Kidney (tissue), 14 donors: ENCODE data around the gene DNAH3. TPM values are rescaled to one million over a fixed set of nuclear protein-coding genes. Genes with fewer than 3 reads are reported as not detected.

Experiments
- DNase-seq, 5 donors: peaks; one replicate each; pipeline ENCODE4 v3.0.0-alpha.2; 2013 to 2020
- FAIRE-seq: peaks from 2 replicates; lab custom pipeline; 2012; peaks lifted over from hg19 to GRCh38; lab: Jason Lieb, UNC
- H3K27ac ChIP-seq, 2 donors: one replicate each; pipeline ENCODE4 v1.7.0; 2013; ENCODE audit warnings: low read depth in 2 of 2, low read length in 2 of 2, inconsistent platforms in 1 of 2
- H3K27me3 ChIP-seq: one replicate; pipeline ENCODE4 v1.7.1; 2013; ENCODE audit warnings: low read length, inconsistent platforms; ENCODE audit not compliant: control insufficient read depth, insufficient read depth
- H3K36me3 ChIP-seq, 3 donors: one replicate each; pipeline versions ENCODE4 v1.7.0 to v1.7.1; 2013; ENCODE audit warnings: low read length in 3 of 3, control low read depth in 1 of 3, inconsistent platforms in 1 of 3; ENCODE audit not compliant: insufficient read depth in 3 of 3, control insufficient read depth in 2 of 3
- H3K4me1 ChIP-seq, 3 donors: one replicate each; pipeline versions ENCODE4 v1.7.0 to v1.7.1; 2013; ENCODE audit warnings: low read length in 3 of 3, inconsistent platforms in 1 of 3, low read depth in 1 of 3; ENCODE audit not compliant: control insufficient read depth in 2 of 3, insufficient read depth in 2 of 3
- H3K4me3 ChIP-seq, 3 donors: one replicate each; pipeline versions ENCODE4 v1.7.0 to v1.8.1; 2013; ENCODE audit warnings: low read length in 3 of 3, control low read depth in 1 of 3, inconsistent platforms in 1 of 3
- H3K9ac ChIP-seq, 3 donors: one replicate each; pipeline versions ENCODE4 v1.7.0 to v1.7.1; 2013; ENCODE audit warnings: low read length in 3 of 3, control low read depth in 1 of 3, inconsistent platforms in 1 of 3
- H3K9me3 ChIP-seq, 3 donors: one replicate each; pipeline versions ENCODE4 v1.7.0 to v1.7.1; 2013; ENCODE audit warnings: low read length in 3 of 3, control low read depth in 1 of 3, inconsistent platforms in 1 of 3; ENCODE audit not compliant: control insufficient read depth in 2 of 3, insufficient read depth in 1 of 3
- intact Hi-C: fragments of 100-400 bp; cut with DNase I; formaldehyde crosslinking; loops from one replicate; pipeline ENCODE4 v1.11.1; 2022
- polyA plus RNA-seq: library from polyadenylated mRNA; stranded (reverse); fragments of 350-450 nt; fragmentation: Illumina TruSeq; extraction: RNeasy Lipid Tissue Mini Kit (QIAGEN cat#74804); gene quantifications from one replicate; pipeline ENCODE4 v1.2.3, GENCODE V29; 2014; ENCODE audit warnings: low read depth, low replicate concordance; ENCODE audit not compliant: insufficient read depth
- total RNA-seq: library from RNA; stranded (reverse); fragmentation: NEBNext Ultra II Directional; extraction: Animal tissue kit (Norgen Biotek cat#: 25700); gene quantifications from one replicate; pipeline ENCODE4 v1.2.1, GENCODE V29; 2021
- TF ChIP-seq, protein P1 (sequence below): IDR thresholded peaks from 3 replicates; pipeline ENCODE4 v1.5.1; 2012; ENCODE audit warnings: mild to moderate bottlenecking, moderate library complexity, borderline replicate concordance; ENCODE audit not compliant: insufficient read depth; ENCODE audit errors: extremely low read depth
- donor health status: control.
- donor health status: control.
- donor health status: control.
- donor health status: control.
- donor health status: control.
- donor health status: DM: yes; HTN: yes; CAD: no.
- donor health status: Normal renal cell carcinoma (clear cell type).

Gene DNAH3
- total and polyA plus RNA-seq, 2 donors from 2014 or later: 0.19 to 0.57 TPM

DNA sequence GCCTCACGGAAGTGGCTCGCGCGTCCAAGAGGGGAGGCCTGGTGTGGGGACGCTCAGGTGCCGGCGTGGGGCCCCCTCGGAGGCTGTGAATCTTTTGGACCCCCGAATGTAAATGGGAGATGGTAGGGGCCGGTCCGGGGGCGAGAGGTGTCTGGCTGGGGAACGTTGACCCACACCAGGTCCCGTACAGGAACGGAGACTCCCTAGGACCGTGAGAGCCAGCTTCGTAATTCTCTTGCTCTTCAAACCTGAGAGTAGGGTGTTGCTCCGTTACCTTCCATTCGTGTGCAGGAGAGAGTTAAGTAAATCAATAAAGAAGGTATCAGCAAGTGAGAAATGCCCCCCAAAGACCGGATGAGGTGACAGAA is 249.6 kb downstream of the DNAH3 start:
- no peak for DNase-seq
- Histone ChIP-seq H3K4me3 (peak overlapping the region; percentile 66 to 93 (median 71)), H3K27me3 (no peaks in the 10 kb centered on the region), H3K27ac (peak overlapping the region; percentile 95 to 97), H3K9me3 (no peaks in the 10 kb centered on the region), H3K4me1 (peaks cover 2 to 31% (median 18%) of the 10 kb centered on the region in 3 donors), H3K36me3 (peaks cover 0 to 2% (median 0%) of the 10 kb centered on the region in 3 donors), H3K9ac (peak overlapping the region; percentile 86 to 93 (median 87))
- intact Hi-C loops: no loop called here
- no peak for FAIRE-seq
- TF ChIP-seq, protein P1, sequence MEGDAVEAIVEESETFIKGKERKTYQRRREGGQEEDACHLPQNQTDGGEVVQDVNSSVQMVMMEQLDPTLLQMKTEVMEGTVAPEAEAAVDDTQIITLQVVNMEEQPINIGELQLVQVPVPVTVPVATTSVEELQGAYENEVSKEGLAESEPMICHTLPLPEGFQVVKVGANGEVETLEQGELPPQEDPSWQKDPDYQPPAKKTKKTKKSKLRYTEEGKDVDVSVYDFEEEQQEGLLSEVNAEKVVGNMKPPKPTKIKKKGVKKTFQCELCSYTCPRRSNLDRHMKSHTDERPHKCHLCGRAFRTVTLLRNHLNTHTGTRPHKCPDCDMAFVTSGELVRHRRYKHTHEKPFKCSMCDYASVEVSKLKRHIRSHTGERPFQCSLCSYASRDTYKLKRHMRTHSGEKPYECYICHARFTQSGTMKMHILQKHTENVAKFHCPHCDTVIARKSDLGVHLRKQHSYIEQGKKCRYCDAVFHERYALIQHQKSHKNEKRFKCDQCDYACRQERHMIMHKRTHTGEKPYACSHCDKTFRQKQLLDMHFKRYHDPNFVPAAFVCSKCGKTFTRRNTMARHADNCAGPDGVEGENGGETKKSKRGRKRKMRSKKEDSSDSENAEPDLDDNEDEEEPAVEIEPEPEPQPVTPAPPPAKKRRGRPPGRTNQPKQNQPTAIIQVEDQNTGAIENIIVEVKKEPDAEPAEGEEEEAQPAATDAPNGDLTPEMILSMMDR: no peak

DNA sequence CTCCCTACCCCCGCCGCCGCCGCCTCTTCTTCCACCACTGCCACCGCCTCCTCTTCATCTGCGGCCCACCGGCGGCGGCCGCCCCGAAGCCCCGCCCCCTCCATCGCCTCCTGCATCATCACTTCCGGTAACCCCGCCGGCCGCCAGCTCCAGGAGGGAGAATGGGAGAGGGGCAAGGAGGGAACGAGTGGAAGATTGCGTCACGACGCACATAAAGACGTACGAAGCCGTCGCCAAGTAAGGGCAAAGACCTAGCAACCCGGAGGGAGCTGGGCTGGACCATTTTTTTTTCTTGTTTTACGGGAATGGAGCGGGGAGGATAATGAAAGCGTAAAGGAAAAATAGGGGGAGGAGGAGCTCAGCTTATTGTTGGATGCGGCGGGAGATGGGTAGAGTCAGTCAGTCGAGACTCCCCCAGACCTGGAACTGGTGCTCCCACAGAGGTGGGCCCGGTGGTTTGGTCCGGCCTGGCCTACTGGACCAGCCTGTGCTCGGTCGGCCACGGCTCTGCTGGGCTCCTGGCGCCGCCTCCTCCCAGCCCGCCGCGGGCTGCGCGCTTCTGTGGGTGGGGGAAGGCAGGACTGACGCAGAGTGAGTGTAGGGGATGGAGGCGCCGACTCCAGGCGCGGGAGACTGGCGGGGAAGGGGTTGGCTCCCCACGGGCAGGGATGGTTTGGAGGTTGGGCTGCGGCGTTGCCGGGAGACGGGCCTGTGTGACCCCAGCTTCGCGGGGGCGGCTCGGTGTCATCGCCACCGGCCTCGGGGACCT is 250.2 kb downstream of the DNAH3 start, which contains the start of the genes DCUN1D3 and LYRM1:
DCUN1D3 (minus strand) TSS at position 60 of the 769 bp plus-strand sequence. CDS start 37,820 bp downstream, outside the sequence.
LYRM1 (plus strand) TSS at position 473 of the 769 bp plus-strand sequence. CDS start 14,785 bp downstream, outside the sequence.
- Histone ChIP-seq H3K27ac (peak within 1 kb of the TSS; percentile 95 to 97), H3K4me3 (peak within 1 kb of the TSS; percentile 81 to 93 (median 83)), H3K4me1 (peaks cover 0 to 26% (median 12%) of the 10 kb centered on the region in 3 donors), H3K27me3 (no peaks in the 10 kb centered on the region), H3K9ac (peak within 1 kb of the TSS; percentile 86 to 93 (median 90)), H3K9me3 (no peaks in the 10 kb centered on the region), H3K36me3 (peaks cover 0 to 2% (median 0%) of the 10 kb centered on the region in 3 donors)
- TF ChIP-seq, protein P1: no peak
- DNase-seq (peak; percentile 99), FAIRE-seq (peak; percentile 11)
- intact Hi-C loops: no loop called here

DNA sequence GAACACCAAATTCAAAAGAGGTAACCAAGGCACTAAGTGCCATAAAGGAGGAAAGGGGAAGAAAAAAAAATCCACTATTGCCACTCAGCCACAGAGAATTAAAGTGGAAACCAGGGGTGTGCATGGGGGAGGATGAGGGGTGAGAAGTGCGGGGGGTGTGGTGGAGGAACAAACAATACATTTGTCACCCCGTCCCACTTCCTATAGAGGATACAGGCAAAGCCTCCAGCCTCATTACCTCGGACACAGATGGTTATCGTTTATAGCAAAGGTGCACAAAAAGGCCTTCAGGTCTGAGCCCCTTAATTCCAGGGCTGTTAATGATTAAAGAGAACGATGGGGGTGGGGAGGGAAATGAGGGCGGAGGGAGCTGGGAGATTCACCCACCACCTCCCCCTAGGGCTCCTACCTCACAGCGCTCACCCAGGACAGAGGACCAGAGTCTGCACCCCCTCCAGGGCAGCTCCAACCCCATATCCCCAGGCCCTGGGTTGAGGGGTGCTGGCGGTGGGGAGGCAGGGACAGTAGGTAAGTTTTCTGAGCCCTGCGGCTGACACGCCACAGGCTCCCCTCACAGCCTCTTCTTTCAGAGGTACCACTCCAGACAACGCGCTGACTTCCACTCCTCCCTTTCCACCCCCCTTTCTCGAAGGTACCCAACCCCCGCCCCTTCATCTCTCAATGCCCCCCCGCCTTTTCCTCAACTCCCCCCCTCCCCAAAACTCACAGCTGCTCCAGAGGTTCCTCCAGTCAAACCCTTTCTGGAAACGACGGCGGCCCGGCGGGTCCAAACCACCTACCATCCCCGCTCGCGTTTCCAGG is 251.0 kb downstream of the DNAH3 start:
- Histone ChIP-seq H3K4me3 (peak overlapping the region; percentile 71 to 83 (median 81)), H3K27ac (peak overlapping the region; percentile 88 to 96), H3K27me3 (no peaks in the 10 kb centered on the region), H3K4me1 (peaks cover 0 to 22% (median 9%) of the 10 kb centered on the region in 3 donors), H3K9ac (peak overlapping the region; percentile 64 to 90 (median 81)), H3K36me3 (peaks cover 0 to 2% (median 0%) of the 10 kb centered on the region in 3 donors), H3K9me3 (no peaks in the 10 kb centered on the region)
- TF ChIP-seq, protein P1: no peak
- intact Hi-C loops: no loop called here
- peak; percentile 69 to 90 (median 85) for DNase-seq
- no peak for FAIRE-seq
